HG03097 (cell line): ENCODE data around the gene LARGE1.

Source experiments
- ATAC-seq: cut with Tn5 transposase; IDR thresholded peaks from one replicate; pipeline ENCODE4 v1.9.1; 2021; ENCODE audit not compliant: unreplicated experiment, low FRiP score

LARGE1 gene

GRCh38 chr22:33829546-33830280 is 90.6 kb downstream of the LARGE1 start:
- no peak for ATAC-seq

- ATAC-seq, result no peak
Observed at GRCh38 chr22:33828302-33828701, 92.0 kb downstream of the LARGE1 start.

GRCh38 chr22:33825761-33826160 is 94.5 kb downstream of the LARGE1 start:
- ATAC-seq, result no peak

DNA sequence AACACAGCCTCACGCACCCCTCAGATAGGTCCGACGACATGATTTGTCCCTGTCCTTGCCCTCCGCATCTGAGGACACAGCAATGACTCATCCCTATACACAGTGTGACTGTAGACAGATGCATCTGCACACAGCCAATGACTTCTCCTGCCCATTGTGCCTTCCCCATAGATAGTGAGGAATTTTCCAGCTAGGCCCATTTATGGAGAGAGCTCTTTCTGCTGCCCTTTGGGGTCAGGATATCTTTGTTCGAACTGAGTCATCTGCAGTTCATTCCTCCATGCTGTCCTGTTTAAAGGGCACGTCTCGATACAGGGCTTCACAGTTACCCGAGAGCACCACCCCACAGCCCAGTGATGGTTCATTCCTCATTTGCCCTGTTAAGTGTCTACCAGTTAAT is 96.7 kb downstream of the LARGE1 start:
- ATAC-seq, result no peak

DNA sequence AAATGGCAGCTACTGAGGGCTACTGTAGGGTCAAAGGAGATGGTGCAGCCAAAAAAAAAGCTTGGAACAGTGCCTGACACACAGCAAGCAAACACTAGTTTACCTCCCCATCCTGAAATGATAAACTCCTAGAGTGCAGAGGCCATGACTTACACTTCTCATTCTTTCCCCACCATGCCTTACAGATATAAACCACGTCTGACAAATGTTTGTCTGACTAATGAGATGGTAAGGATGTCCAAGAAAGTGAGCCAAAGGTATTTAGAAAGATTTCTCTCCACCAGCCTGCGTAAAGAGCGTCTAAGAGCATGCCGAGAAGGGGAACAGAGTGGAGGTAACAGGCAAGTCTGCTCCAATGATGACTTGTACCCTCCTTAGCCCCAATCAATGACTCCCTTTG is 99.0 kb downstream of the LARGE1 start:
- ATAC-seq, result no peak

DNA sequence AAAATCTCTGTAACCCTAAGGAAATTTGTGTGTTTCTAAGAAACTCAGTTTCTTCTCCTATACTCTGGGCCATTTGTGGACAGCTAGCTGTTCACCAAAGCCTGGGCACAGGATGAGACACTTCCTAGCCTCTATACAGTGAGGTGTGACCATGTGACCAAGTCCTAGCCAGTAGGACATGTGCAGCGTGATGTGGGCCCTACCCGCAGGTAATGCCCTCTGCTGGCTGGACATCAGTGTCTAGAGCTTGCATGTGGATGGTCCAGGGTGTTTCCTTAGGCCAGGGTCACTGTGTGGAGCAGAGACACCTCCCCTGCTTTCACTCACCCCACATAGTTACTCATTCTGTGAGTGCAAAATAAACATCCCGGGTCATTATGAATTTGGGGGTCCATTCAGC is 100.5 kb downstream of the LARGE1 start:
- ATAC-seq, result no peak

DNA sequence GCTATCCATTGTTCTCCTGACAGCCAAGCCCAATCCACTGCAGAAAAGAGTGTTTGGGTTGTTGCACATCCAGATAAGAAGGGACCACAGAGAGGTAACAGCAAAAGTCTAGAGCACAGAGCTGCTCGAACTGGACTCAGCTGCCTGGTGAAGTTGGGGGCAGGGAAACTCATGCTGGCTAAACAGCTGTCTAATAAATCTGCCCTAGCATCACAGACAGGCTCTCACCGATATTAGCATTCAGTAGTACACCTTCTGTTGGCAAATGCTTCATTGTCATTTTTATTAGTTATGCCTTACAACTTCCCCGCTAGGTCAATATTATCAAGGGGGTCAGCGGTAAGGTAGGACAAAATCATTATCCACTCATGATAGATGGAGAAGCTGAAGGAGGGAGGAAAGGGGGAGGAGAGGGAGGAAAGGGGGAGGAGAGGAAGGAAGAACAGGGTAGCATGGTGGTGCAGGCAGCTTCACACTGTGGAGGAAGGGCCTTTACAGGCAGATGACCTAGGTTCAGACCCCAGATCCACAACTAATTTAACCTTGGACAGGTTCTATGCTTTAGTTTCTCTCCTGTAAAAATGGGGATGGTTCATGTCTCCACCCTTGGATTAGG is 102.7 kb downstream of the LARGE1 start:
- ATAC-seq, result no peak

DNA sequence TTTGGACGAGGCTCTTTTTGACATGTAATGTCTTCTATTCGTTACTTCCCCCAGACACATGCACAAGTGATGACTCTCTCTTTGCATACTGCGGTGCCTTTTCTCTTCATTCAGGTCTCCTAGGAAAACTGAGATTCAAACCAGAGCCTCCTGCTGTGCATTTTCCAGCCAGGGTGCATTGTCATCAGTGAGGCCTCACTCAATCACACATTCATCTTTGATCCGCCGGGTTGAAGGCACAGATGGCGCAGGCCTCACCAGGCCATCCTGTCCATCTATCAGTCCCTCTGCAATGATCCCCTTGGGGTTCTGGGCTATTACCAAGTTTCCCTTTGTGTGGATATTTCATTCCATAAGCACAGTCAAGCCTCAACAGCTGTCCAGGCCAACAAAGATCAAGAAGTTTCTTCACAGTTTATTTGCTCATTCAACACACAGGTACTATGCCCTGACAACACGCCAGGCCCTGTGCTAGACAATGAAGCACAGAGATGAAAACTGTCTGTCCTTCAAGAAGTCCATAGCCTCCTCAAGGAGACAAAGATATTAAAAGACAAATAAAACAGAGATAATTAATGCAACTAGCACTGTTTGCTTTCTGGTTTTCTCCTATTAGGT is 107.8 kb downstream of the LARGE1 start:
- no peak for ATAC-seq

GRCh38 chr22:33811686-33812085 is 108.6 kb downstream of the LARGE1 start:
- ATAC-seq, result no peak

- no peak for ATAC-seq
Observed at GRCh38 chr22:33811208-33811607, 109.1 kb downstream of the LARGE1 start.

- ATAC-seq, result no peak
Observed at GRCh38 chr22:33807470-33807869, 112.8 kb downstream of the LARGE1 start.

GRCh38 chr22:33806191-33806590 is 114.1 kb downstream of the LARGE1 start:
- ATAC-seq, result no peak

GRCh38 chr22:33803371-33804282 is 116.6 kb downstream of the LARGE1 start:
- ATAC-seq, result no peak

DNA sequence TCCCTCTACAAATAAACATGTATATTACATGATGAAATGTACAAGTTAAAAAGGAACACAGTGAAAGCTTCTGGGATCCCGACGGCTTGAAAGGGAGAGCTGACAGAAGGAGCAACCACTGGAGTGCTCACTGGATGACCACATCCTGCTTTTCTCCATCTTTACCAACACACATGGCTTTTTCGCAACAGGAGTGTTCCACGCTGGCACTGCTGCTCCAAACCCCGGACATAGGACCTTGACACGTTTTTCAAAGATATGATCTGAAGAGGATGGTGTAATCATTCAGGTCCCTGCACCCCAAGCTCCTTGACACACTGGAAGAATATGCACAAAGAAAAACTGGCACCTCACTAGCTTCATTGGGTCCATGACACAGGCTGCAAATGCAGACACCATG is 121.9 kb downstream of the LARGE1 start:
- ATAC-seq, result no peak

- no peak for ATAC-seq
Observed at GRCh38 chr22:33796494-33796893, 123.8 kb downstream of the LARGE1 start.

DNA sequence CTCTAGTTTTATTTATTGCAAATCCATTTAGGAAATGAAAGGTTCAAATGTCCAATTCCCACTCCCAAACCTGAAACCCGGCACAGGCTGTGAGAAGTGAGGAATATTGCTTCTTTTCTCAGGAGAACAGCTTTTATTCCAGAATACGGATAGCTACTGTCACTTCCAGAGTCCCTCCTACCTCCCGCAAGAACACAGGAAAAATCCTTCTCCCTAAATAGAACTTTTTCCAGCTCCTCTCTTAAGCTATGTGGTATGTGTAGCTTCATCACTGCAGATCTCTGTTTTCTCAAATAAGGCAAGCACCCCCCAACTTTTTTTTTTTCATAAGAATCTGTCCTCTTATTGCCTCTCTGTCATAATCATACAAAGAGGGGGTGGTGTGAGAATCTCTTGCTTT is 126.8 kb downstream of the LARGE1 start:
- ATAC-seq, result no peak

- no peak for ATAC-seq
Observed at GRCh38 chr22:33792832-33793231, 127.4 kb downstream of the LARGE1 start.

- ATAC-seq, result no peak
Observed at GRCh38 chr22:33789690-33790253, 130.5 kb downstream of the LARGE1 start.

- ATAC-seq, result no peak
Observed at GRCh38 chr22:33788927-33789326, 131.3 kb downstream of the LARGE1 start.

DNA sequence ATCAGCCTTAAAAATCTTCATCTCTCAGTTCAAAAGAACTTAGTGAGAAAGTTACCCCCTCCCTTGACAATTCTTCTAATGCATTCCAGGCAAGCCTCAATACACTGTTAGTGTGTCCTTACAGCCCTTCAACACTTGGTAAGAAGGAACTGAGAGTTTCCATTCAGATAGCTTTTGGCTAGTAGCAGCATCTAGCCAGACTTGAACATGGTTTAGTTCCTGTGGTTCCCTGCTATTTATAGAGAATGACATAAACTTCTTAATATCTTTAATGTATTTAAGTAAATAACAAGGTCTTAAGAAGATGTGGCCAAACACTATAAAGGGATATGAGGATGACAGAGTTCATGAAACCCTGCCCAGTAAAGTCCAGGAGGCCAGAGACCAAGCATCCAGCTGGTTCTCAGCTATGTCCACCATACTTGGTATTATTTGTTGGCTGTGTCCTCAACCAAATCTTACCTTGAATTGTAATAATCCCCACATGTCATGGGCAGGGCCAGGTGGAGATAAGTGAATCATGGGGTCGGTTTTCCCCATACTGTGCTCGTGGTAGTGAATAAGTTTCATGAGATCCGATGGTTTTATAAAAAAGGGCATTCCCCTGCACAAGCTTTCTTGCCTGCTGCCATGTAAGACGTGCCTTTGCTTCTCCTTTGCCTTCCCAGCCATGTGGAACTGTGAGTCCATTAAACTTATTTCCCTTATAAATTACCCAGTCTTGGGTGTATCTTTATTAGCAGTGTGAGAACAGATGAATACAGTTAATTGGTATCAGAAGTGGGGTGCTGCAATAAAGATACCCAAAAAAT is 132.4 kb downstream of the LARGE1 start:
- ATAC-seq, result no peak
